Esophagus squamous epithelium (tissue), 4 donors: ENCODE results near the gene TXNDC11.

Experiments
- POLR2A ChIP-seq, 4 donors: fragments of 450-650 bp; IDR thresholded peaks; one replicate each; pipeline ENCODE4 v1.6.1; 2017; ENCODE audit warnings: antibody characterized with exemption in 4 of 4, mild to moderate bottlenecking in 4 of 4, moderate library complexity in 3 of 4
- TF ChIP-seq, protein P1 (sequence below), 6 experiments: fragments of 450-650 bp in 4 of 6; fragments of 200-600 bp in 2 of 6; sonication (generic) in 2 of 6; IDR thresholded peaks; one replicate each; pipeline ENCODE4 v1.5.1; 2016 to 2019; ENCODE audit warnings: antibody characterized with exemption in 6 of 6, mild to moderate bottlenecking in 4 of 6, moderate library complexity in 4 of 6

DNA sequence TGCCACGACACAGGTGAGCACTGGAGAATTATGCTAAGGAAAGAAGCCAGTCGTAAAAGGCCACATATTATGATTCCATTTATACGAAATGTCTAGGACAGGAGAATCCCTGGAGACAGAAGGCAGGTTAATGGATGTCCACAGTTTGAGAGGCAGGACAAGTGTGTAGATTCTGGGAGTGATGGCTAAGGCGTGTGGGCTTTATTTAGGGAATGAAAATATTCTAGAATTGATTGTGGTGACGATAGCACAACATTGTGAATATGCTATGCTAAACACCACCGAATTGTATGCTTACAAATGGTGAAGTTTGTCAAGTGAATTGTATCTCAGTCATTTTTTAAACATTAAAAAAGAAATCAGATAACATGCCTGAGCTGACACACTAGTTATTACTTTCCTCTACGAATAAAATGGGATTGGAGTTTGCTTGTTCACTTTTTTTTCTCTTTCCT lies 5.3 kb upstream of the TXNDC11 start:
- TF ChIP-seq, protein P1, sequence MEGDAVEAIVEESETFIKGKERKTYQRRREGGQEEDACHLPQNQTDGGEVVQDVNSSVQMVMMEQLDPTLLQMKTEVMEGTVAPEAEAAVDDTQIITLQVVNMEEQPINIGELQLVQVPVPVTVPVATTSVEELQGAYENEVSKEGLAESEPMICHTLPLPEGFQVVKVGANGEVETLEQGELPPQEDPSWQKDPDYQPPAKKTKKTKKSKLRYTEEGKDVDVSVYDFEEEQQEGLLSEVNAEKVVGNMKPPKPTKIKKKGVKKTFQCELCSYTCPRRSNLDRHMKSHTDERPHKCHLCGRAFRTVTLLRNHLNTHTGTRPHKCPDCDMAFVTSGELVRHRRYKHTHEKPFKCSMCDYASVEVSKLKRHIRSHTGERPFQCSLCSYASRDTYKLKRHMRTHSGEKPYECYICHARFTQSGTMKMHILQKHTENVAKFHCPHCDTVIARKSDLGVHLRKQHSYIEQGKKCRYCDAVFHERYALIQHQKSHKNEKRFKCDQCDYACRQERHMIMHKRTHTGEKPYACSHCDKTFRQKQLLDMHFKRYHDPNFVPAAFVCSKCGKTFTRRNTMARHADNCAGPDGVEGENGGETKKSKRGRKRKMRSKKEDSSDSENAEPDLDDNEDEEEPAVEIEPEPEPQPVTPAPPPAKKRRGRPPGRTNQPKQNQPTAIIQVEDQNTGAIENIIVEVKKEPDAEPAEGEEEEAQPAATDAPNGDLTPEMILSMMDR (IDR thresholded peaks at IDR 0.05): no peak
- no peak for TF ChIP-seq POLR2A (IDR thresholded peaks at IDR 0.05)
